WTC11 (cell line): ENCODE results near the gene DDN.

Experiments
- CTCF ChIP-seq: fragments of 200-600 bp; IDR thresholded peaks from 2 replicates; pipeline ENCODE4 v1.8.0; 2022; ENCODE audit warnings: antibody characterized with exemption
- ELF4 ChIP-seq: sonication (generic); formaldehyde crosslinking; IDR thresholded peaks from 2 replicates; pipeline ENCODE4 v1.8.1; 2022; ENCODE audit warnings: low read depth, mild to moderate bottlenecking, moderate library complexity, missing genetic modification reagents
- GRHL2 ChIP-seq: fragments of 250-450 bp; sonication (Bioruptor Pico); IDR thresholded peaks from 2 replicates; pipeline ENCODE4 v1.8.0; 2022; ENCODE audit warnings: mild to moderate bottlenecking, moderate library complexity; ENCODE audit not compliant: insufficient replicate concordance, severe bottlenecking
- MAX ChIP-seq: sonication (generic); formaldehyde crosslinking; IDR thresholded peaks from 2 replicates; pipeline ENCODE4 v1.8.0; 2022; ENCODE audit warnings: mild to moderate bottlenecking, missing genetic modification reagents
- MYBL2 ChIP-seq: sonication (generic); formaldehyde crosslinking; IDR thresholded peaks from 2 replicates; pipeline ENCODE4 v1.8.1; 2023; ENCODE audit warnings: mild to moderate bottlenecking, moderate library complexity, missing genetic modification reagents
- NR3C1 ChIP-seq: sonication (generic); formaldehyde crosslinking; conservative IDR thresholded peaks from 2 replicates; pipeline ENCODE4 v1.8.1; 2023; ENCODE audit warnings: low read depth, mild to moderate bottlenecking, missing genetic modification reagents

DNA sequence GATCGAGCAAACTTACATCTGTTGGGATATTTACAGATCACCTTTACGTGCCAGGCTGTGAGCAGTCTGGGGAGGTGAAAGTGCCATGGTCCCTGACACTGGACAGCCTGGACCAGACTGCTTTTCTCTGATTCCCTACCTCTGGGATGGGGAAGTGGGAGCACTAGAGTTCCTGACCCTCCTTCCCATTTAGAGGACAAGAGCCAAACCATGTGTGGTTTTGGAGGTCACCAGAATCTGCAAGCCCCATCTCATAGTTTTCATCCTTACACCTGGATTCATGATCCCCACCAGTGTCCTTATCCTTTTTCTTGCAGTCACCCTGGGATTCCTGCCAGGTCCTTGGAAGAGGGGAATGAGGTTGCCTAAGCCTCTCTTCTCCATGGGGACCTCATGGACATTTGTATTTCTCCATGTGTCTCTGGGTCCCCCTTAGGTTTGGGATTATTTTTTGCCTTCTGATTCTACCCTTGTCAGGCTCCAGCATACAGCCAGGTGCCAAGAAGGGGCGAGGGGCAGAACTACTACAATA lies 26.2 kb downstream of the DDN start:
- TF ChIP-seq CTCF (no peak), MAX (CRISPR knock-in tag) (no peak), GRHL2 (no peak), MYBL2 (CRISPR knock-in tag) (no peak), ELF4 (CRISPR knock-in tag) (no peak), NR3C1 (CRISPR knock-in tag) (no peak)
